ENCODE measurements around the gene ACSM4. TPM values are rescaled to one million over a fixed set of nuclear protein-coding genes. Genes with fewer than 3 reads are reported as not detected.

ACSM4 gene
- total and polyA plus RNA-seq, 2 of the 8 experiments (the other 6 are each of a cell fraction or from before 2014, with no cell fraction given): not detected

DNA sequence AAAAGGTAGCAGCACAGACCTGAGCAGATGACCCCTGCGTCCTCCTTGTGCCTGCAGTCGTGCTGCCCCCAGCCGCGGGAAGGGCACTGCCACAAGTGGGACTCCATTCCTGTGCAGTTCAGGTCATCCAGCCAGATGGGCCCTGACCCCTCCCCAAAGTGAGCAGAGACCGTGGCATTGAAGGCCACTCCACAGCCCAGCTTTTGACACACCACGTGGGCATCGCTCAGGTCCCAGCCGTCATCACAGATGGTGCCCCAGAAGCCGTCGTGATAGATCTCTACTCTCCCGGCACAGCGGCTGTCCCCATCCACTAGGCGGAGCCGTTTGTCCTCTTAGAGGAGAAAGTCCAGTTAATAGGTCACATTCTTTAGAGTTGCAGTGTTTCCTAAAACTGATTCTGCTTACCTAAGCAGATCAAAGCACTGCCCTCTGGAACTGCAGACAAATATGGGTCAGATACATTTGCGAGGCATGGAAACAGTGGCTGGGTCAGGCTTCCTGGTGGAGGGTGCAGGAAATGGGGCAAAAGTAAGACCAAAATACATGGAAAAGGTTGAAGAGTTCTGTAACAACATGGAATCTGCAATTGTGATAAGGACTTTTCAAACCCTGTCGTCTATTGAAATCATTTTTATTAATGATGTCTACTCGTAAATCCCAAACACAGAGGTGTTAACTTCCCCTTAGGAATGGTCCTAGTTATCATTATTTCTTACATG, 70.7 kb downstream of the ACSM4 start (continued):
- TF ChIP-seq HDAC2 (IDR thresholded peaks at IDR 0.05; ENCODE audit: borderline replicate concordance in 1 of 2, low read depth in 2 of 2, low read length in 2 of 2) (no peak), POLR2A (IDR thresholded peaks at IDR 0.05; ENCODE audit: control extremely low read depth in 1 of 2, low read depth in 2 of 2, low read length in 2 of 2) (no peak), CBX5 (IDR thresholded peaks at IDR 0.05; ENCODE audit: low read depth, low read length) (no peak), KDM1A (IDR thresholded peaks at IDR 0.05; ENCODE audit: borderline replicate concordance, low read length) (no peak), EP300 (IDR thresholded peaks at IDR 0.05; ENCODE audit: borderline replicate concordance in 1 of 2, low read depth in 2 of 2, low read length in 2 of 2) (no peak), SP1 (IDR thresholded peaks at IDR 0.05; ENCODE audit: low read depth, low read length) (no peak), BCL11A (IDR thresholded peaks at IDR 0.05; ENCODE audit: low read depth in 2 of 2, low read length in 2 of 2) (no peak), MAFK (IDR thresholded peaks at IDR 0.05; ENCODE audit: low read depth, low read length) (peak; percentile 65; the same call in 1 of the 2 replicates), RXRA (IDR thresholded peaks at IDR 0.05; ENCODE audit: insufficient read depth, low read depth, low read length) (no peak), SRF (IDR thresholded peaks at IDR 0.05; ENCODE audit: low read depth, low read length) (no peak), TEAD4 (IDR thresholded peaks at IDR 0.05; ENCODE audit: low read depth, low read length) (no peak; the same call in 1 of the 2 replicates), CEBPB (IDR thresholded peaks at IDR 0.05; ENCODE audit: low read depth, low read length) (no peak), RNF2 (IDR thresholded peaks at IDR 0.05; ENCODE audit: borderline replicate concordance, low read depth, low read length, missing control alignments, poor library complexity, severe bottlenecking) (no peak), YY1 (IDR thresholded peaks at IDR 0.05; ENCODE audit: low read depth, low read length) (0 out of 2 replicates have a peak, but pooled peaks have one; percentile 53), SAP30 (IDR thresholded peaks at IDR 0.05; ENCODE audit: insufficient read depth, insufficient replicate concordance, low read length) (no peak), RBBP5 (IDR thresholded peaks at IDR 0.05; ENCODE audit: borderline replicate concordance, low read depth, low read length) (no peak), HDAC6 (IDR thresholded peaks at IDR 0.05; ENCODE audit: low read depth, low read length) (no peak)
- TF ChIP-seq, protein P1, sequence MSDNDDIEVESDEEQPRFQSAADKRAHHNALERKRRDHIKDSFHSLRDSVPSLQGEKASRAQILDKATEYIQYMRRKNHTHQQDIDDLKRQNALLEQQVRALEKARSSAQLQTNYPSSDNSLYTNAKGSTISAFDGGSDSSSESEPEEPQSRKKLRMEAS (IDR thresholded peaks at IDR 0.05): peak; percentile 61
- TF ChIP-seq, protein P2, sequence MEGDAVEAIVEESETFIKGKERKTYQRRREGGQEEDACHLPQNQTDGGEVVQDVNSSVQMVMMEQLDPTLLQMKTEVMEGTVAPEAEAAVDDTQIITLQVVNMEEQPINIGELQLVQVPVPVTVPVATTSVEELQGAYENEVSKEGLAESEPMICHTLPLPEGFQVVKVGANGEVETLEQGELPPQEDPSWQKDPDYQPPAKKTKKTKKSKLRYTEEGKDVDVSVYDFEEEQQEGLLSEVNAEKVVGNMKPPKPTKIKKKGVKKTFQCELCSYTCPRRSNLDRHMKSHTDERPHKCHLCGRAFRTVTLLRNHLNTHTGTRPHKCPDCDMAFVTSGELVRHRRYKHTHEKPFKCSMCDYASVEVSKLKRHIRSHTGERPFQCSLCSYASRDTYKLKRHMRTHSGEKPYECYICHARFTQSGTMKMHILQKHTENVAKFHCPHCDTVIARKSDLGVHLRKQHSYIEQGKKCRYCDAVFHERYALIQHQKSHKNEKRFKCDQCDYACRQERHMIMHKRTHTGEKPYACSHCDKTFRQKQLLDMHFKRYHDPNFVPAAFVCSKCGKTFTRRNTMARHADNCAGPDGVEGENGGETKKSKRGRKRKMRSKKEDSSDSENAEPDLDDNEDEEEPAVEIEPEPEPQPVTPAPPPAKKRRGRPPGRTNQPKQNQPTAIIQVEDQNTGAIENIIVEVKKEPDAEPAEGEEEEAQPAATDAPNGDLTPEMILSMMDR (IDR thresholded peaks at IDR 0.05; ENCODE audit: control extremely low read depth in 1 of 3, insufficient read depth in 1 of 3, low read depth in 1 of 3, low read length in 3 of 3): peak; percentile 82 to 93 (median 85)
- TF ChIP-seq, protein P3, sequence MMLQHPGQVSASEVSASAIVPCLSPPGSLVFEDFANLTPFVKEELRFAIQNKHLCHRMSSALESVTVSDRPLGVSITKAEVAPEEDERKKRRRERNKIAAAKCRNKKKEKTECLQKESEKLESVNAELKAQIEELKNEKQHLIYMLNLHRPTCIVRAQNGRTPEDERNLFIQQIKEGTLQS (IDR thresholded peaks at IDR 0.05; ENCODE audit: insufficient read depth, low read depth, low read length): no peak

Measured in H1 (cell line).